Measurements from ENCODE around the gene RCAN1. TPM values are rescaled to one million over a fixed set of nuclear protein-coding genes. Genes with fewer than 3 reads are reported as not detected.
"Not testable (repeated sequence)": the region's sequence is repeated elsewhere in the genome, so short reads cannot be mapped to it uniquely, and the experiment has no call there.

RCAN1 gene
- total RNA-seq, 1 donor = 308 TPM

DNA sequence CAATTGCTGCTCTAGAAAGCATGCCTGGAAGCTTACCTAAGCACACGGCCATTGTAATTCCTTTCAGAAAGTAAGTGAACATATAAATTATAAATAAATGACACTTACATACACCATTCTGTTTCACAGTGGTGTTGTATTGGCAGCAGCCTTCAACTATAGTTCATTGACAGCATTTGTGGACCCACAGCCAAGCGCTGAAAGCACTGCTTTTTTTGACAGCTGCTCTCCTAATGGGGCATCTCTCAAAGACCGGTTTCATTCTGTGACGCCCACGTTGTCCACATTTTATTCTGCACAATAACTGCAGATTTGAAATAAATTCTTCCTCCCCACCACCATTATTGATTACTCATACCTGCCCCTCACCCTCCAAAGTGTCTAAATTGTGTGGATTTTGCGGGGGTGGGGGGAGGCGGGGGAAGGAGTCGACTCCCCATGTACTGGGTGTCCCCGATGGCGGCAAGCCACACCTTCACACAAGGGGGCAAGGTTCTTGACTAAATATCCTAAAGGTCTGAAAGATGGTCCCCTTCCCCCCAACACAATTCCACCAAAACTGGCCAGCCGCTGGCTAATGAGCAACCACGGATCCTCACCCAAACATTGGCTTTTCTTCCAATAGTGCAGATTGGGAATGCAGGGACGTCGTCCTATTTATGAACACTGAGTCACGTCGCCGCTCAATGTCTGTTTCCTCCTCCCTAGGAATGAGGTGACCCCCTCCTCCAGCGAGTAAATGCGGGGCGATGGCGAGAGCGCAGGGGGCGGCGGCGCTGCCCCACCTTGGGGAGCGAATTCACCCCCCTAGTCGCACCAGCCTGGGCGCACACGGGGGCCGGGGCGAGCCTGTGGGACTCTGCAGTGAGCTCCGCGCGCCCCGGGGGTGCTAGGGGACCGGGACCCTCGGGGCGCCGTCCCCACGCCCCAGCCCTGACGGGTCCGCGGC is 960 bp downstream of the RCAN1 start:
- TF ChIP-seq, protein P1, sequence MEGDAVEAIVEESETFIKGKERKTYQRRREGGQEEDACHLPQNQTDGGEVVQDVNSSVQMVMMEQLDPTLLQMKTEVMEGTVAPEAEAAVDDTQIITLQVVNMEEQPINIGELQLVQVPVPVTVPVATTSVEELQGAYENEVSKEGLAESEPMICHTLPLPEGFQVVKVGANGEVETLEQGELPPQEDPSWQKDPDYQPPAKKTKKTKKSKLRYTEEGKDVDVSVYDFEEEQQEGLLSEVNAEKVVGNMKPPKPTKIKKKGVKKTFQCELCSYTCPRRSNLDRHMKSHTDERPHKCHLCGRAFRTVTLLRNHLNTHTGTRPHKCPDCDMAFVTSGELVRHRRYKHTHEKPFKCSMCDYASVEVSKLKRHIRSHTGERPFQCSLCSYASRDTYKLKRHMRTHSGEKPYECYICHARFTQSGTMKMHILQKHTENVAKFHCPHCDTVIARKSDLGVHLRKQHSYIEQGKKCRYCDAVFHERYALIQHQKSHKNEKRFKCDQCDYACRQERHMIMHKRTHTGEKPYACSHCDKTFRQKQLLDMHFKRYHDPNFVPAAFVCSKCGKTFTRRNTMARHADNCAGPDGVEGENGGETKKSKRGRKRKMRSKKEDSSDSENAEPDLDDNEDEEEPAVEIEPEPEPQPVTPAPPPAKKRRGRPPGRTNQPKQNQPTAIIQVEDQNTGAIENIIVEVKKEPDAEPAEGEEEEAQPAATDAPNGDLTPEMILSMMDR (IDR thresholded peaks at IDR 0.05; ENCODE audit: insufficient read depth, low read depth, low read length) = no peak
- peak; percentile 20 for DNase-seq (ENCODE audit: low read depth)
- H3K4me3 ChIP-seq (ENCODE audit: low read depth, low read length) = peak overlapping the region; percentile 69

DNA sequence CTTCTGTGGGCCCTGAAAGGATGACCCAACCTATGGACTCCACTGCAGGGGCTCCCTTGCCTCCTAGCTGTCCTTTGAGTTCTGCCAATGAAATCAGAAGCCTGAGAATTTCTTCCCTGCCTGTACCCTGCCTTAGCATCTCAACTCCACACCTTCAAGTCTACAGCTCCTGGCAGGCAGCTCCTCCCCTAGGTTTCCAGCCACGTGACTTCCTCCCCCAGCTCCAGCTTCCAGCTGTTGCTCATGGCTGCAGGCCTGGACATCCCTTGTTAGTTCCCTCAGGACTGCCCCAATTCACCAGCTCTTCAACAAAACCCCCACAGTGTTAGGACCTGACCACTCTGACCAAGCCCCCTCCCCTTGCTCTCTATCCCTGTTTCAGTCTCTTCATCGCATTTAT is 2.4 kb downstream of the RCAN1 start:
- H3K4me3 ChIP-seq (ENCODE audit: low read depth, low read length) = no peak overlapping the region
- no peak for DNase-seq (ENCODE audit: low read depth)
- TF ChIP-seq, protein P1 (IDR thresholded peaks at IDR 0.05; ENCODE audit: insufficient read depth, low read depth, low read length) = no peak

DNA sequence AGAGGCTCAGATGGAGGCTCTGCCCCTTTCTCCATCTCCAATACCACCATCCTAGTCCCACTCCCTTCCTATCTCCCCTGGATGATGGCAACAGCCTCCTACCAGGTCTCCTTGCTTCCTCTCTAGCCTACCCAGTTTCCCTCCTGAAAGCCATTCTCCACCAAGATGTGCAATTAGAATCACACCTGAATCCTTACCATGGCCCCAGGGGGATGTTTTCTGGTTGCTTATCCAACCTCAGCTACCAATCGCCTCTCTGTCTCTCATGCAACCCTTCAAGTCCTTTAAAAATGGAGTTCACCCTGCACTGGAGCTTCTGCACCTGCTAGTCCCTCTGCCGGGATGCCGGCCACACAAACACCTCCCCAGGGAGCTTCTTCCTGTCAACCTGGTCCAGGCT is 2.9 kb downstream of the RCAN1 start:
- no peak overlapping the region for H3K4me3 ChIP-seq (ENCODE audit: low read depth, low read length)
- TF ChIP-seq, protein P1 (IDR thresholded peaks at IDR 0.05; ENCODE audit: insufficient read depth, low read depth, low read length) = no peak
- no peak for DNase-seq (ENCODE audit: low read depth)

DNA sequence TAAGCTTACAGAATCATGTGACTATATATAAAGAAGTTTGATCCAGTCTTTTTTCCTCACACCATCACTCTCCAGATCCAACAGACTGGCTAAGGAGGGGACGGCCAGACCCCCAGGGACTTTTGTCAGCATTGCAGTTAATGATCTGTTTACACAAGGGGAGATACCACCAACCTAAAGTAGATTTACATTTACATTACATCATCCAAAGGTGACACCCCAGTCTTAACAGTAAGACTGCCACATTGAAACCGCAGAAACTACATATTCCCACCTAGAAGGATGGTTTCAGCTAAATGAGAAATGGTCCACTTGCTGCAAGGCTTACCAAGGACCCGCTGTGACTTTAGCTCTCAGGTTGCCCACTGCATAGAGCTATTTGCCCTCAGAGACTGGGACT is 3.4 kb downstream of the RCAN1 start:
- DNase-seq (ENCODE audit: low read depth) = no peak
- H3K4me3 ChIP-seq (ENCODE audit: low read depth, low read length) = no peak overlapping the region
- TF ChIP-seq, protein P1 (IDR thresholded peaks at IDR 0.05; ENCODE audit: insufficient read depth, low read depth, low read length) = no peak

DNA sequence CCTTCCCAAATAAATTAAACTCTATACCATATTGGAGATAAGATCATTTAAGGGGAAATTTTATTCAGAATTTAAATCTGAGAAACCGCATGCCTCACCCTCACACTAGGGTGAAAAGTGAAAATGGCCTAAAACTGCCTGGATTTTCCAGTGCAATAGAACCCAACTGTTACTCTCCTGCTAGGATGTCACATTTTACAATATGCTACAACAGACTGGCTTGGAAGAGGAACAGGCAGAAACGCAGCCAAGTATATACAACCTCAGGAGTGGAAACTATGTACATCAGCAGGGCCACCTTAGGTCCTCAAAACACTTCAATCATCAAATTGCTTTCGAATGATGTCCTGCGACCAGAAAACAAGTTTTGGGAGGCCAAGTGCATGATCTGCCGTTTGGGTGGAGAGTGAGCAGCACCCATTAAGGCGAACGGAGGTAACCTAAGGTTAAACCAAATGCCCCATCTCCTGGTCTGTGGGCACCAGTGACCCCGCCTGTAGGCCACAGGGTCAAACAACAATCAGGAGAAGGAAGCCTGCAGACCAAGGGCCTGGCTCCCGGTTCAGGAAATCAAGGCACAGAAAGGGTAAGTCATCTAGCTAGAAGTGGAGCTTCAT is 4.9 kb downstream of the RCAN1 start:
- TF ChIP-seq, protein P1 (IDR thresholded peaks at IDR 0.05; ENCODE audit: insufficient read depth, low read depth, low read length) = no peak
- no peak for DNase-seq (ENCODE audit: low read depth)
- H3K4me3 ChIP-seq (ENCODE audit: low read depth, low read length) = no peak overlapping the region

DNA sequence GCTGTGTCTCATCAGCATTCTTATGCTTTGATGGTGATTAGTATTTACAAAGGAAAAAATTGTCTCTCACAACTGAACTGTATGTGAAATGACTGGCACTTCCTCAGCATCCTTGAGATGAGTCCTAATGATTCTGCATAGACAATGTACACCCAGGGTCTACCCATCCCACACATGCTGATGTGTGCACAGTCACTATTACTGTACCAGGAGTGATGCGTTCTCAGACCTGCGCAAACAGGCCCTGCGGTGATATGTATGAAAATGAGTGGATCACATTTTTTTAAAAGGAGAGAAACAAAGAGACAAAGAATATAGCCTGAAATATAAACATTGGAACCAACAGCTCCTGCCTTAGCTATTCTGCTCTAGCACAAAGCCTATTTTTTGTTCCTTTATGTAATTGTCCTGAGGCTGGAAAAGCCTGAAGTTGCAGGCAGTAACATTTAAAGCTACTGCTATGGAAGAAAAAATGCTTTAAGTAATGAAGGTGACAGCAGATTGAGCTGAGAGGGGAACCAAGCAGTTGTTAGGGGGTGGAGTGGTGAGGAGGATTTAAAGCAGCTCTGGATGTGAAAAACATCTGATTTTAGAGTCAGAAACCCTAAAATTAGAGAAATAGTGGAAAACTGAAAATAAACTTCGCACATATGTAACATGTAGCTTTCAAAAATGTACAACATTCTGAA is 5.5 kb downstream of the RCAN1 start:
- no peak overlapping the region for H3K4me3 ChIP-seq (ENCODE audit: low read depth, low read length)
- TF ChIP-seq, protein P1 (IDR thresholded peaks at IDR 0.05; ENCODE audit: insufficient read depth, low read depth, low read length) = no peak
- DNase-seq (ENCODE audit: low read depth) = no peak

DNA sequence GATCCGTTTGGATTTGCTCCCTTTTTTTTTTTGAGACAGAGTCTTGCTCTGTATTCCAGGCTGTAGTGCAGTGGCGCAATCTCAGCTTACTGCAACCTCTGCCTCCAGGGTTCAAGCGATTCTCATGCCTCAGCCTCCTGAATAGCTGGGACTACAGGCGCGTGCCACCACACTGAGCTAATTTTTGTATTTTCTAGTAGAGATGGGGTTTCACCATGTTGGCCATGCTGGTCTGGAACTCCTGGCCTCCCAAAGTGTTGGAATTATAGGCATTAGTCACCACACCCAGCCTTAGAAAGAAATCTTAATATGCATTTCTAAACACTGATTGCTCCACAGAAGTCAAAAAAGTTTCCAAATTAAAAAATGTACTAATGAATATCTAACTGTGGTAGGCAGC is 7.5 kb downstream of the RCAN1 start:
- DNase-seq (ENCODE audit: low read depth); H3K4me3 ChIP-seq (ENCODE audit: low read depth, low read length): not testable (repeated sequence)

All from fibroblast of villous mesenchyme (primary cell).